DOHH2 (cell line): Measurements from ENCODE around the gene CGB3.

Source experiments
- H3F3A ChIP-seq: fragments of 200-600 bp; sonication (generic), shearing (Covaris generic); 2 replicates; pipeline ENCODE4 v1.6.0; 2016; ENCODE audit warnings: antibody characterized with exemption, mild to moderate bottlenecking; ENCODE audit not compliant: control insufficient read depth, insufficient read depth
- H3K27ac ChIP-seq: fragments of 200-600 bp; sonication (generic); 2 replicates; pipeline ENCODE4 v1.5.1; 2014; ENCODE audit warnings: low read depth, mild to moderate bottlenecking, low read length, moderate library complexity
- H3K27me3 ChIP-seq: fragments of 200-600 bp; sonication (generic); 2 replicates; pipeline ENCODE4 v1.6.1; 2014; ENCODE audit warnings: mild to moderate bottlenecking, low read length, mixed read lengths; ENCODE audit not compliant: control insufficient read depth
- H3K36me3 ChIP-seq: fragments of 200-600 bp; sonication (generic); 2 replicates; pipeline ENCODE4 v1.6.1; 2014; ENCODE audit warnings: mild to moderate bottlenecking, low read length, moderate library complexity, mixed read lengths; ENCODE audit not compliant: control insufficient read depth
- H3K4me1 ChIP-seq: fragments of 200-600 bp; sonication (generic); 2 replicates; pipeline ENCODE4 v1.6.1; 2014; ENCODE audit warnings: mild to moderate bottlenecking, low read length, mixed read lengths; ENCODE audit not compliant: control insufficient read depth
- H3K4me2 ChIP-seq: fragments of 200-600 bp; sonication (generic); 2 replicates; pipeline ENCODE4 v1.6.0; 2014; ENCODE audit warnings: mild to moderate bottlenecking, low read length, moderate library complexity
- H3K4me3 ChIP-seq: fragments of 200-600 bp; sonication (generic); 2 replicates; pipeline ENCODE4 v1.5.1; 2014; ENCODE audit warnings: mild to moderate bottlenecking, low read length, mixed read lengths
- H3K79me2 ChIP-seq: fragments of 200-600 bp; sonication (generic); 2 replicates; pipeline ENCODE4 v1.6.1; 2014; ENCODE audit warnings: mild to moderate bottlenecking, low read length, mixed read lengths; ENCODE audit not compliant: control insufficient read depth
- H3K9me2 ChIP-seq: fragments of 200-600 bp; sonication (generic); replicated peaks from 2 replicates; pipeline ENCODE4 v1.6.1; 2014; ENCODE audit warnings: mild to moderate bottlenecking, low read length, mixed read lengths; ENCODE audit not compliant: control insufficient read depth
- H3K9me3 ChIP-seq: fragments of 200-600 bp; sonication (generic); 2 replicates; pipeline ENCODE4 v1.6.1; 2014; ENCODE audit warnings: antibody characterized with exemption, low read length, mixed read lengths; ENCODE audit not compliant: control insufficient read depth, insufficient read depth
- H4K20me1 ChIP-seq: fragments of 200-600 bp; sonication (generic); 2 replicates; pipeline ENCODE4 v1.6.0; 2014; ENCODE audit warnings: low read depth, mild to moderate bottlenecking, antibody characterized with exemption, low read length, moderate library complexity; ENCODE audit not compliant: control insufficient read depth, insufficient read depth
- EZH2phosphoT487 ChIP-seq: fragments of 200-600 bp; sonication (generic); IDR thresholded peaks from 2 replicates; pipeline ENCODE4 v1.6.1; 2017; ENCODE audit warnings: borderline replicate concordance, mild to moderate bottlenecking, antibody characterized with exemption, low read length, moderate library complexity, mixed read lengths
- TF ChIP-seq, protein P1 (sequence below): fragments of 200-600 bp; sonication (generic); IDR thresholded peaks from one replicate; pipeline ENCODE4 v1.5.1; 2014; ENCODE audit warnings: antibody characterized with exemption, mild to moderate bottlenecking, low read depth, low read length; ENCODE audit not compliant: poor library complexity, severe bottlenecking

Gene CGB3

DNA sequence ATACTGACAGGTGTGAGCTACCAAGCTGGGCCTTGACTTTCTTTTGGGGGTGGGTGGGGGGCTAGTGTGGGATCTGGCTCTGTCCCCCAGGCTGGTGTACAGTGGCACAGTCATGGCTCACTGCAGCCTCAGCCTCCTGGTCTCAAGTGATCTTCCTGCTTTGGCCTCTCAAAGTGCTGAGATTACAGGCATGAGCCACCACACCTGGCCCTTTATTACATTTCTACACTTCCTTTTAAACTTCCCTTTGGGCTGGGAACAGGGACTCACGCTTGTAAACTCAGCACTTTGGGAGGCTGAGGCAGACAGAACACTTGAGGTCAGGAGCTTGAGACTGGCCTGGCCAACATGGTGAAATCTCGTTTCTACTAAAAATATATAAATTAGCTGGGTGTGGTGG lies 47.1 kb downstream of the CGB3 start:
- Histone ChIP-seq H3F3A (no peaks in the 10 kb centered on the region), H3K36me3 (peaks cover 20% of the 10 kb centered on the region), H3K27ac (no peak overlapping the region), H3K4me3 (no peak overlapping the region), H3K4me2 (no peak overlapping the region), H3K4me1 (peaks cover 11% of the 10 kb centered on the region), H3K79me2 (no peaks in the 10 kb centered on the region), H3K9me3 (no peaks in the 10 kb centered on the region), H3K9me2 (no peaks in the 10 kb centered on the region), H4K20me1 (no peaks in the 10 kb centered on the region), H3K27me3 (no peaks in the 10 kb centered on the region)
- TF ChIP-seq, protein P1, sequence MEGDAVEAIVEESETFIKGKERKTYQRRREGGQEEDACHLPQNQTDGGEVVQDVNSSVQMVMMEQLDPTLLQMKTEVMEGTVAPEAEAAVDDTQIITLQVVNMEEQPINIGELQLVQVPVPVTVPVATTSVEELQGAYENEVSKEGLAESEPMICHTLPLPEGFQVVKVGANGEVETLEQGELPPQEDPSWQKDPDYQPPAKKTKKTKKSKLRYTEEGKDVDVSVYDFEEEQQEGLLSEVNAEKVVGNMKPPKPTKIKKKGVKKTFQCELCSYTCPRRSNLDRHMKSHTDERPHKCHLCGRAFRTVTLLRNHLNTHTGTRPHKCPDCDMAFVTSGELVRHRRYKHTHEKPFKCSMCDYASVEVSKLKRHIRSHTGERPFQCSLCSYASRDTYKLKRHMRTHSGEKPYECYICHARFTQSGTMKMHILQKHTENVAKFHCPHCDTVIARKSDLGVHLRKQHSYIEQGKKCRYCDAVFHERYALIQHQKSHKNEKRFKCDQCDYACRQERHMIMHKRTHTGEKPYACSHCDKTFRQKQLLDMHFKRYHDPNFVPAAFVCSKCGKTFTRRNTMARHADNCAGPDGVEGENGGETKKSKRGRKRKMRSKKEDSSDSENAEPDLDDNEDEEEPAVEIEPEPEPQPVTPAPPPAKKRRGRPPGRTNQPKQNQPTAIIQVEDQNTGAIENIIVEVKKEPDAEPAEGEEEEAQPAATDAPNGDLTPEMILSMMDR, result no peak
- TF ChIP-seq EZH2phosphoT487, result no peak

DNA sequence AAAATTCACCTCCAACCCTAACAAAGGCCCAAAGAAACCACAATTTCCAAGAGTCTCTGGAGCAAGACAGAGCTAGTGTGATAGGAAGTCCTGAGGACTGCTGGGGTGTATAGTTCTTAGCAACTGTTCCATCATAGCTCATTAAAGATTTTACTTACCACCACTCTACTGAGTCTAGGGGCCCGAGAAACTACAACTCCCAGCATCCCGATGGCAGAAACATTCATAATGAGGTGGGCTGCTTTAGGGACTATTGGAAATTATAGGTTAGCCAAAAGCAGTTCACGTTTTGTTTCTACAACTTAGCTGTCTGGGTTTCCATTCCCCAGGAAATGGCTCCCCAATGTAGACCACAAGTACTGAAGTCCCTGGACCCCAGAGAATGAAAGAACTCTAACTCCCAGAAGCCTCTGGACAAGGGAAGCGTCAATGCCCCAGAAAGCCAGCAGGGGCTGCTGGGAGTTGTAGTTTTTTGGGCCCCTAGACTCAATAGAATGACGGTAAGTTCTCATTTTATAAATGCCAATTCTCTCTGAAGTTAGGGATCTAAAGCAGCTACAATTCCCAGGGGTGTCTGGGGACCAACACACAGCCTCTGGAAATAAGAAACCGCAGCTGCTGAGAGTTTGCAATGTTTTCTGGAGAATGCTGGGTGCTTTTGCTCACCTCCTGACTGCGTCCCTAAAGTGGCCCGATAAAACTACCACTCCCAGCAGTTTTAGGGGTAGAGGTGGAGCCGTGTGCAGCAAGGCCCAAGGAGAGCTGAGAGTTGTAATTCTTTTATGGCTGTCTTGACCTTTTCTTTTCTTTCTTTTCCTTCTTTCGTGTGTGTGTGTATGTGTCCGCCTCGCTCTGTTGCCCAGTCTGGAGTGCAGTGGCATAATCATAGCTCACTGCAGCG lies 47.9 kb downstream of the CGB3 start:
- H3K4me3 ChIP-seq, result no peak overlapping the region
- H4K20me1 ChIP-seq, result no peaks in the 10 kb centered on the region
- H3K27ac ChIP-seq, result no peak overlapping the region
- no peaks in the 10 kb centered on the region for H3K9me2 ChIP-seq
- no peaks in the 10 kb centered on the region for H3K9me3 ChIP-seq
- H3K4me2 ChIP-seq, result peak overlapping the region; percentile 28
- H3K36me3 ChIP-seq, result peaks cover 16% of the 10 kb centered on the region
- peaks cover 14% of the 10 kb centered on the region for H3K4me1 ChIP-seq
- no peaks in the 10 kb centered on the region for H3K79me2 ChIP-seq
- TF ChIP-seq, protein P1, result no peak
- TF ChIP-seq EZH2phosphoT487, result no peak
- H3F3A ChIP-seq, result no peaks in the 10 kb centered on the region
- H3K27me3 ChIP-seq, result no peaks in the 10 kb centered on the region
